Endothelial cell of umbilical vein (primary cell): Measurements from ENCODE around the gene OR51B2.

Experiments used
- EZH2 ChIP-seq: IDR thresholded peaks from 2 replicates; pipeline ENCODE4 v1.6.1; 2012; ENCODE audit warnings: borderline replicate concordance, low read depth, mild to moderate bottlenecking, moderate library complexity, low read length, inconsistent platforms; ENCODE audit not compliant: severe bottlenecking
- FOS ChIP-seq: IDR thresholded peaks from 2 replicates; pipeline ENCODE4 v1.6.1; 2011; ENCODE audit warnings: mild to moderate bottlenecking, low read length, moderate library complexity, borderline replicate concordance; ENCODE audit not compliant: insufficient read depth
- GATA2 ChIP-seq: IDR thresholded peaks from 2 replicates; pipeline ENCODE4 v1.7.0; 2011; ENCODE audit warnings: low read depth, mild to moderate bottlenecking, moderate library complexity, mixed read lengths, low read length; ENCODE audit not compliant: insufficient read length, insufficient read depth
- MYC ChIP-seq: IDR thresholded peaks from one replicate; pipeline ENCODE4 v1.6.1; 2011; ENCODE audit warnings: mild to moderate bottlenecking, low read depth, low read length
- POLR2A ChIP-seq: IDR thresholded peaks from 2 replicates; pipeline ENCODE4 v1.6.1; 2012; ENCODE audit warnings: low read depth, mild to moderate bottlenecking, control low read depth, low read length
- TF ChIP-seq, protein P1 (sequence below), 2 donors: IDR thresholded peaks; 1 replicate in 1 of 2; 2 replicates in 1 of 2; pipeline ENCODE4 v1.5.1; 2011; ENCODE audit warnings: low read length in 2 of 2, mild to moderate bottlenecking in 2 of 2, moderate library complexity in 2 of 2, control low read depth in 1 of 2, inconsistent platforms in 1 of 2, low read depth in 1 of 2; ENCODE audit not compliant: insufficient read depth in 1 of 2; ENCODE audit errors: extremely low read depth in 1 of 2

GRCh38 chr11:5368502-5369043 is 44.5 kb upstream of the OR51B2 start:
- TF ChIP-seq, protein P1, sequence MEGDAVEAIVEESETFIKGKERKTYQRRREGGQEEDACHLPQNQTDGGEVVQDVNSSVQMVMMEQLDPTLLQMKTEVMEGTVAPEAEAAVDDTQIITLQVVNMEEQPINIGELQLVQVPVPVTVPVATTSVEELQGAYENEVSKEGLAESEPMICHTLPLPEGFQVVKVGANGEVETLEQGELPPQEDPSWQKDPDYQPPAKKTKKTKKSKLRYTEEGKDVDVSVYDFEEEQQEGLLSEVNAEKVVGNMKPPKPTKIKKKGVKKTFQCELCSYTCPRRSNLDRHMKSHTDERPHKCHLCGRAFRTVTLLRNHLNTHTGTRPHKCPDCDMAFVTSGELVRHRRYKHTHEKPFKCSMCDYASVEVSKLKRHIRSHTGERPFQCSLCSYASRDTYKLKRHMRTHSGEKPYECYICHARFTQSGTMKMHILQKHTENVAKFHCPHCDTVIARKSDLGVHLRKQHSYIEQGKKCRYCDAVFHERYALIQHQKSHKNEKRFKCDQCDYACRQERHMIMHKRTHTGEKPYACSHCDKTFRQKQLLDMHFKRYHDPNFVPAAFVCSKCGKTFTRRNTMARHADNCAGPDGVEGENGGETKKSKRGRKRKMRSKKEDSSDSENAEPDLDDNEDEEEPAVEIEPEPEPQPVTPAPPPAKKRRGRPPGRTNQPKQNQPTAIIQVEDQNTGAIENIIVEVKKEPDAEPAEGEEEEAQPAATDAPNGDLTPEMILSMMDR (IDR thresholded peaks at IDR 0.05; ENCODE audit: extremely low read depth in 1 of 2, insufficient read depth in 1 of 2, low read depth in 1 of 2, low read length in 2 of 2) = no peak
- no peak for TF ChIP-seq POLR2A
- TF ChIP-seq FOS = no peak
- TF ChIP-seq MYC = no peak
- no peak for TF ChIP-seq EZH2
- TF ChIP-seq GATA2 = no peak
